GM12878 (cell line): ENCODE measurements around the gene SORBS1. TPM values are rescaled to one million over a fixed set of nuclear protein-coding genes. Genes with fewer than 3 reads are reported as not detected.

Experiments used
- CEBPB ChIP-seq, 2 experiments: fragments of 150-350 bp in 1 of 2; IDR thresholded peaks; 2 replicates each; pipeline ENCODE4 v1.6.1; 2012 to 2014; ENCODE audit warnings: low read depth in 2 of 2, low read length in 2 of 2, borderline replicate concordance in 1 of 2, inconsistent platforms in 1 of 2
- CREM ChIP-seq: IDR thresholded peaks from 2 replicates; pipeline ENCODE4 v1.6.1; 2014; ENCODE audit warnings: antibody characterized with exemption, low read depth
- MXI1 ChIP-seq: fragments of 150-350 bp; IDR thresholded peaks from 2 replicates; pipeline ENCODE4 v1.6.1; 2011; ENCODE audit warnings: low read depth, mild to moderate bottlenecking, inconsistent platforms, low read length, improper control_type of control experiment
- NR2C2 ChIP-seq: IDR thresholded peaks from 2 replicates; pipeline ENCODE4 v1.6.1; 2011; ENCODE audit warnings: borderline replicate concordance, low read depth; ENCODE audit not compliant: control insufficient read depth, insufficient read length
- POU2F2 ChIP-seq: IDR thresholded peaks from 3 replicates; pipeline ENCODE4 v1.6.1; 2011; ENCODE audit warnings: low read depth, mild to moderate bottlenecking, low read length, borderline replicate concordance
- RBBP5 ChIP-seq: fragments of 200-600 bp; sonication (generic); conservative IDR thresholded peaks from 2 replicates; pipeline ENCODE4 v1.6.1; 2016
- SREBF2 ChIP-seq: IDR thresholded peaks from 2 replicates; pipeline ENCODE4 v1.6.1; 2012; ENCODE audit warnings: mild to moderate bottlenecking, low read length
- TBL1XR1 ChIP-seq: IDR thresholded peaks from 2 replicates; pipeline ENCODE4 v1.6.1; 2012; ENCODE audit warnings: low read depth, low read length, improper control_type of control experiment
- polyA plus RNA-seq, 11 experiments: library from polyadenylated mRNA; depleted of rRNA in 4 of 11; unstranded in 6 of 11; stranded (reverse) in 5 of 11; fragments of >200 nt; fragmentation: Nextera tagmentation in 4 of 11; fragmentation: Illumina TruSeq in 1 of 11; extraction: Ambion mirVana in 4 of 11; extraction: Trizol in 1 of 11; gene quantifications; 1 replicate in 1 of 11; 2 replicates in 10 of 11; pipeline versions ENCODE4 v1.2.1 to v1.2.3, GENCODE V29; 2011 to 2016; ENCODE audit warnings: inconsistent platforms in 2 of 11, missing spikeins in 2 of 11, low read depth in 1 of 11
- total RNA-seq, 4 experiments: library from RNA; depleted of rRNA in 3 of 4; stranded (reverse); fragments of >200 nt in 3 of 4; fragmentation: Illumina TruSeq in 1 of 4; extraction: Trizol in 1 of 4; gene quantifications; 2 replicates each; pipeline versions ENCODE4 v1.2.1 to v1.2.3, GENCODE V29; 2013 to 2021
- TF ChIP-seq, protein P1 (sequence below): fragments of 450-650 bp; IDR thresholded peaks from 2 replicates; pipeline ENCODE4 v1.6.1; 2018; ENCODE audit warnings: borderline replicate concordance, mild to moderate bottlenecking; ENCODE audit not compliant: partially characterized antibody
- TF ChIP-seq, protein P2 (sequence below): IDR thresholded peaks from 2 replicates; pipeline ENCODE4 v1.6.1; 2011; ENCODE audit warnings: borderline replicate concordance, low read depth, mild to moderate bottlenecking, moderate library complexity, low read length; ENCODE audit not compliant: insufficient read depth, poor library complexity, severe bottlenecking
- TF ChIP-seq, protein P3 (sequence below): IDR thresholded peaks from 2 replicates; pipeline ENCODE4 v1.6.1; 2011; ENCODE audit warnings: low read depth, low read length, improper control_type of control experiment, borderline replicate concordance
- TF ChIP-seq, protein P4 (sequence below): fragments of 450-650 bp; IDR thresholded peaks from 2 replicates; pipeline ENCODE4 v1.6.1; 2016; ENCODE audit warnings: mild to moderate bottlenecking
- TF ChIP-seq, protein P5 (sequence below), 3 experiments: IDR thresholded peaks in 2 of 3; conservative IDR thresholded peaks in 1 of 3; 2 replicates each; pipeline ENCODE4 v1.5.1; 2011; ENCODE audit warnings: low read depth in 3 of 3, low read length in 3 of 3, mild to moderate bottlenecking in 3 of 3, control low read depth in 2 of 3, moderate library complexity in 2 of 3, inconsistent platforms in 1 of 3, mixed read lengths in 1 of 3; ENCODE audit not compliant: control insufficient read depth in 2 of 3, insufficient read depth in 1 of 3; ENCODE audit errors: extremely low read depth in 1 of 3

The SORBS1 gene
- total and polyA plus RNA-seq, 10 of the 15 experiments (the other 5 are each of a cell fraction or from before 2014, with no cell fraction given) = 0.13 to 0.75 (median 0.39) TPM

DNA sequence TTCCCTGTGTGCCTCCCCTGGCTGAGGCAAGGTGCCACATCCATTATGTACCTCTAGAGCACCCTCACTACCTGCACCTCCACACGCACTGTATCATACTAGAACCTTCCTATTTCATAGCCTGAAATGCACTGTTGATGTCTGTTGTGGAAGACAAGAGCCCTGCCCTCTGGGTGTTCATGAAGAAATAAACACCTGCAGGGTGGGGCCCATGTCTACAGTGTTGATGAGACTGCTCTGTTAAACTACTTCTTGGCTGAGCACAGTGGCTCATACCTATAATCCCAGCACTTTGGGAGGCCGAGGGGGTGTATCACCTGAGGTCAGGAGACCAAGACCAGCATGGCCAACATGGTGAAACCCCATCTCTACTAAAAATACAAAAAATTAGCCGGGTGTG, 14.0 kb downstream of the SORBS1 start (continued):
- TF ChIP-seq, protein P1, sequence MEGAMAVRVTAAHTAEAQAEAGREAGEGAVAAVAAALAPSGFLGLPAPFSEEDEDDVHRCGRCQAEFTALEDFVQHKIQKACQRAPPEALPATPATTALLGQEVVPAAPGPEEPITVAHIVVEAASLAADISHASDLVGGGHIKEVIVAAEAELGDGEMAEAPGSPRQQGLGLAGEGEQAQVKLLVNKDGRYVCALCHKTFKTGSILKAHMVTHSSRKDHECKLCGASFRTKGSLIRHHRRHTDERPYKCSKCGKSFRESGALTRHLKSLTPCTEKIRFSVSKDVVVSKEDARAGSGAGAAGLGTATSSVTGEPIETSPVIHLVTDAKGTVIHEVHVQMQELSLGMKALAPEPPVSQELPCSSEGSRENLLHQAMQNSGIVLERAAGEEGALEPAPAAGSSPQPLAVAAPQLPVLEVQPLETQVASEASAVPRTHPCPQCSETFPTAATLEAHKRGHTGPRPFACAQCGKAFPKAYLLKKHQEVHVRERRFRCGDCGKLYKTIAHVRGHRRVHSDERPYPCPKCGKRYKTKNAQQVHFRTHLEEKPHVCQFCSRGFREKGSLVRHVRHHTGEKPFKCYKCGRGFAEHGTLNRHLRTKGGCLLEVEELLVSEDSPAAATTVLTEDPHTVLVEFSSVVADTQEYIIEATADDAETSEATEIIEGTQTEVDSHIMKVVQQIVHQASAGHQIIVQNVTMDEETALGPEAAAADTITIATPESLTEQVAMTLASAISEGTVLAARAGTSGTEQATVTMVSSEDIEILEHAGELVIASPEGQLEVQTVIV = no peak
- TF ChIP-seq TBL1XR1 (no peak), MXI1 (no peak), CREM (no peak), NR2C2 (no peak), RBBP5 (no peak), POU2F2 (no peak), SREBF2 (no peak), CEBPB (IDR thresholded peaks at IDR 0.05; ENCODE audit: borderline replicate concordance in 1 of 2, low read depth in 2 of 2, low read length in 2 of 2) (no peak)
- TF ChIP-seq, protein P2, sequence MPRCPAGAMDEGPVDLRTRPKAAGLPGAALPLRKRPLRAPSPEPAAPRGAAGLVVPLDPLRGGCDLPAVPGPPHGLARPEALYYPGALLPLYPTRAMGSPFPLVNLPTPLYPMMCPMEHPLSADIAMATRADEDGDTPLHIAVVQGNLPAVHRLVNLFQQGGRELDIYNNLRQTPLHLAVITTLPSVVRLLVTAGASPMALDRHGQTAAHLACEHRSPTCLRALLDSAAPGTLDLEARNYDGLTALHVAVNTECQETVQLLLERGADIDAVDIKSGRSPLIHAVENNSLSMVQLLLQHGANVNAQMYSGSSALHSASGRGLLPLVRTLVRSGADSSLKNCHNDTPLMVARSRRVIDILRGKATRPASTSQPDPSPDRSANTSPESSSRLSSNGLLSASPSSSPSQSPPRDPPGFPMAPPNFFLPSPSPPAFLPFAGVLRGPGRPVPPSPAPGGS = no peak
- TF ChIP-seq, protein P3, sequence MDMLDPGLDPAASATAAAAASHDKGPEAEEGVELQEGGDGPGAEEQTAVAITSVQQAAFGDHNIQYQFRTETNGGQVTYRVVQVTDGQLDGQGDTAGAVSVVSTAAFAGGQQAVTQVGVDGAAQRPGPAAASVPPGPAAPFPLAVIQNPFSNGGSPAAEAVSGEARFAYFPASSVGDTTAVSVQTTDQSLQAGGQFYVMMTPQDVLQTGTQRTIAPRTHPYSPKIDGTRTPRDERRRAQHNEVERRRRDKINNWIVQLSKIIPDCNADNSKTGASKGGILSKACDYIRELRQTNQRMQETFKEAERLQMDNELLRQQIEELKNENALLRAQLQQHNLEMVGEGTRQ = no peak
- TF ChIP-seq, protein P4, sequence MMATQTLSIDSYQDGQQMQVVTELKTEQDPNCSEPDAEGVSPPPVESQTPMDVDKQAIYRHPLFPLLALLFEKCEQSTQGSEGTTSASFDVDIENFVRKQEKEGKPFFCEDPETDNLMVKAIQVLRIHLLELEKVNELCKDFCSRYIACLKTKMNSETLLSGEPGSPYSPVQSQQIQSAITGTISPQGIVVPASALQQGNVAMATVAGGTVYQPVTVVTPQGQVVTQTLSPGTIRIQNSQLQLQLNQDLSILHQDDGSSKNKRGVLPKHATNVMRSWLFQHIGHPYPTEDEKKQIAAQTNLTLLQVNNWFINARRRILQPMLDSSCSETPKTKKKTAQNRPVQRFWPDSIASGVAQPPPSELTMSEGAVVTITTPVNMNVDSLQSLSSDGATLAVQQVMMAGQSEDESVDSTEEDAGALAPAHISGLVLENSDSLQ = no peak
- TF ChIP-seq, protein P5, sequence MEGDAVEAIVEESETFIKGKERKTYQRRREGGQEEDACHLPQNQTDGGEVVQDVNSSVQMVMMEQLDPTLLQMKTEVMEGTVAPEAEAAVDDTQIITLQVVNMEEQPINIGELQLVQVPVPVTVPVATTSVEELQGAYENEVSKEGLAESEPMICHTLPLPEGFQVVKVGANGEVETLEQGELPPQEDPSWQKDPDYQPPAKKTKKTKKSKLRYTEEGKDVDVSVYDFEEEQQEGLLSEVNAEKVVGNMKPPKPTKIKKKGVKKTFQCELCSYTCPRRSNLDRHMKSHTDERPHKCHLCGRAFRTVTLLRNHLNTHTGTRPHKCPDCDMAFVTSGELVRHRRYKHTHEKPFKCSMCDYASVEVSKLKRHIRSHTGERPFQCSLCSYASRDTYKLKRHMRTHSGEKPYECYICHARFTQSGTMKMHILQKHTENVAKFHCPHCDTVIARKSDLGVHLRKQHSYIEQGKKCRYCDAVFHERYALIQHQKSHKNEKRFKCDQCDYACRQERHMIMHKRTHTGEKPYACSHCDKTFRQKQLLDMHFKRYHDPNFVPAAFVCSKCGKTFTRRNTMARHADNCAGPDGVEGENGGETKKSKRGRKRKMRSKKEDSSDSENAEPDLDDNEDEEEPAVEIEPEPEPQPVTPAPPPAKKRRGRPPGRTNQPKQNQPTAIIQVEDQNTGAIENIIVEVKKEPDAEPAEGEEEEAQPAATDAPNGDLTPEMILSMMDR (IDR thresholded peaks at IDR 0.05 in 2 of 3, conservative IDR thresholded peaks at IDR 0.05 in 1 of 3; ENCODE audit: control insufficient read depth in 2 of 3, extremely low read depth in 1 of 3, insufficient read depth in 1 of 3, low read depth in 3 of 3, low read length in 3 of 3) = no peak
